Measurements from ENCODE around the gene TPRA1. TPM values are rescaled to one million over a fixed set of nuclear protein-coding genes. Genes with fewer than 3 reads are reported as not detected.

Gene TPRA1
- polyA plus RNA-seq, 3 donors = 20.2 to 29.4 (median 23.4) TPM

- H3K4me3 ChIP-seq (replicated peaks in 1 of 3; ENCODE audit: low read depth in 2 of 3, low read length in 3 of 3) = peak overlapping the region; percentile 21 to 72 (median 26)
- no peaks in the 10 kb centered on the region for H3K9me3 ChIP-seq (replicated peaks in 1 of 2; ENCODE audit: control insufficient read depth in 1 of 2, insufficient read depth in 1 of 2, low read length in 2 of 2)
- peak; percentile 35 to 72 (median 37) for DNase-seq
- Mint-ChIP-seq H3K27ac (peak overlapping the region in 2 of 7 donors; percentile 30 to 70), H3K27me3 (ENCODE audit: low read depth in 3 of 3) (peaks cover 55 to 60% (median 57%) of the 10 kb centered on the region in 3 donors), H3K9me3 (peaks cover 0 to 13% (median 9%) of the 10 kb centered on the region in 7 donors), H3K36me3 (peaks cover 3 to 12% of the 10 kb centered on the region in 2 donors), H3K4me1 (peaks cover 15% of the 10 kb centered on the region), H3K4me3 (peak overlapping the region; percentile 82 to 92)
- peak overlapping the region; percentile 85 for H3K4me2 ChIP-seq (replicated peaks; ENCODE audit: extremely low read depth, low read length, poor library complexity, severe bottlenecking)
- H3K9ac ChIP-seq (ENCODE audit: insufficient read depth, low read length, poor library complexity, severe bottlenecking) = no peak overlapping the region
- no peak overlapping the region for H3K27ac ChIP-seq (ENCODE audit: low read depth in 1 of 2, low read length in 2 of 2)
- WGBS (ENCODE audit: insufficient coverage) = 19% methylated on average over 62 of the region's 65 CpGs
- peaks cover 11 to 13% of the 10 kb centered on the region in 2 donors for H3K4me1 ChIP-seq (ENCODE audit: control insufficient read depth in 1 of 2, insufficient read depth in 2 of 2, low read length in 2 of 2)
- no peaks in the 10 kb centered on the region for H3K36me3 ChIP-seq (replicated peaks in 1 of 2; ENCODE audit: control insufficient read depth in 1 of 2, insufficient read depth in 2 of 2, low read length in 2 of 2)
- H3K79me2 ChIP-seq (ENCODE audit: insufficient read depth, low read length) = no peaks in the 10 kb centered on the region
- no peak for TF ChIP-seq CTCF (IDR thresholded peaks at IDR 0.05)
- peak overlapping the region; percentile 63 for H2AFZ ChIP-seq (ENCODE audit: insufficient read depth, low read depth, low read length, poor library complexity, severe bottlenecking)
- intact Hi-C loops (cut with micrococcal nuclease) = loop anchor here in 1 of 2 donors (10.0 kb wide), 1 partner anchor 45 kb away; no protein-coding TSS in a partner anchor
- peaks cover 32 to 48% of the 10 kb centered on the region in 2 donors for H3K27me3 ChIP-seq (ENCODE audit: control insufficient read depth in 2 of 2, insufficient read depth in 2 of 2, low read length in 2 of 2)
- H4K20me1 ChIP-seq (ENCODE audit: insufficient read depth, low read length) = no peaks in the 10 kb centered on the region
Measured at GRCh38 chr3:127629467-127630403, 39.2 kb upstream of the TPRA1 start.

GRCh38 chr3:127628788-127629466 lies 38.4 kb upstream of the TPRA1 start, which contains the start of gene PODXL2:
PODXL2 (plus strand) TSS chr3:127629185; CDS start chr3:127629220, 35 bp downstream.
- Mint-ChIP-seq H3K4me3 (peak within 1 kb of the TSS; percentile 82 to 93), H3K9me3 (peaks cover 0 to 13% (median 9%) of the 10 kb centered on the region in 7 donors), H3K27me3 (ENCODE audit: low read depth in 3 of 3) (peaks cover 55 to 60% (median 57%) of the 10 kb centered on the region in 3 donors), H3K27ac (peak within 1 kb of the TSS in 3 of 7 donors; percentile 30 to 70 (median 54)), H3K36me3 (peaks cover 3 to 12% of the 10 kb centered on the region in 2 donors), H3K4me1 (peaks cover 15% of the 10 kb centered on the region)
- H3K4me3 ChIP-seq (replicated peaks in 1 of 3; ENCODE audit: low read depth in 2 of 3, low read length in 3 of 3) = peak within 1 kb of the TSS; percentile 21 to 72 (median 26)
- H4K20me1 ChIP-seq (ENCODE audit: insufficient read depth, low read length) = no peaks in the 10 kb centered on the region
- H3K4me2 ChIP-seq (replicated peaks; ENCODE audit: extremely low read depth, low read length, poor library complexity, severe bottlenecking) = peak within 1 kb of the TSS; percentile 85
- H2AFZ ChIP-seq (ENCODE audit: insufficient read depth, low read depth, low read length, poor library complexity, severe bottlenecking) = peak within 1 kb of the TSS; percentile 63
- DNase-seq = peak; percentile 18 to 60 (median 30)
- whole genome bisulfite sequencing (ENCODE audit: insufficient coverage) = 6% methylated on average over 105 of the region's 105 CpGs
- H3K9ac ChIP-seq (ENCODE audit: insufficient read depth, low read length, poor library complexity, severe bottlenecking) = no peak within 1 kb of the TSS
- H3K36me3 ChIP-seq (replicated peaks in 1 of 2; ENCODE audit: control insufficient read depth in 1 of 2, insufficient read depth in 2 of 2, low read length in 2 of 2) = no peaks in the 10 kb centered on the region
- TF ChIP-seq CTCF (IDR thresholded peaks at IDR 0.05) = no peak
- no peaks in the 10 kb centered on the region for H3K9me3 ChIP-seq (replicated peaks in 1 of 2; ENCODE audit: control insufficient read depth in 1 of 2, insufficient read depth in 1 of 2, low read length in 2 of 2)
- intact Hi-C loops (cut with micrococcal nuclease) = no loop called here
- no peaks in the 10 kb centered on the region for H3K79me2 ChIP-seq (ENCODE audit: insufficient read depth, low read length)
- peaks cover 32 to 48% of the 10 kb centered on the region in 2 donors for H3K27me3 ChIP-seq (ENCODE audit: control insufficient read depth in 2 of 2, insufficient read depth in 2 of 2, low read length in 2 of 2)
- no peak within 1 kb of the TSS for H3K27ac ChIP-seq (ENCODE audit: low read depth in 1 of 2, low read length in 2 of 2)
- H3K4me1 ChIP-seq (ENCODE audit: control insufficient read depth in 1 of 2, insufficient read depth in 2 of 2, low read length in 2 of 2) = peaks cover 11 to 13% of the 10 kb centered on the region in 2 donors
